HepG2 (cell line): Measurements from ENCODE around the gene KCNIP3. TPM values are rescaled to one million over a fixed set of nuclear protein-coding genes. Genes with fewer than 3 reads are reported as not detected.

Source experiments
- ATAC-seq: fragments of 200-7000 bp; cut with Tn5 transposase; 3 replicates; pipeline ENCODE4 v1.9.1; 2020; ENCODE audit warnings: mild to moderate bottlenecking, moderate library complexity
- BruUV-seq: library from RNA; stranded (reverse); fragments of 400-500 nt; replicated peaks from 2 replicates; lab custom pipeline; 2021; lab: Mats Ljungman, UMichigan
- CTCF ChIA-PET: fragments of 300-600 bp; formaldehyde crosslinking; extraction: SDS; loops from one replicate; lab custom pipeline; 2021; ENCODE audit warnings: low total read pairs, inconsistent platforms, low intra/inter-chr PET ratio; lab: Yijun Ruan, JAX
- POLR2A ChIA-PET: fragments of 350-600 bp; sonication (Branson Sonifier 250); formaldehyde crosslinking; loops from one replicate; lab custom pipeline; 2020; ENCODE audit warnings: antibody characterized with exemption, inconsistent platforms; lab: Yijun Ruan, JAX
- DNase-seq: peaks from one replicate; pipeline ENCODE4 v3.0.0-alpha.2; 2015; ENCODE audit warnings: low spot score
- FAIRE-seq: peaks from 3 replicates; lab custom pipeline; 2011; peaks lifted over from hg19 to GRCh38; lab: Jason Lieb, UNC
- H2AFZ ChIP-seq: one replicate; pipeline ENCODE4 v1.6.1; 2011; ENCODE audit warnings: low read length, inconsistent platforms
- H3K27ac ChIP-seq: fragments of 300-600 bp; 3 replicates; pipeline ENCODE4 v1.8.0; 2011; ENCODE audit warnings: mixed run types, mild to moderate bottlenecking, mixed read lengths, low read length, inconsistent platforms; ENCODE audit not compliant: insufficient read depth; ENCODE audit errors: extremely low read length
- H3K27me3 ChIP-seq, 2 experiments: fragments of 200-600 bp in 1 of 2; 2 replicates in 1 of 2; 3 replicates in 1 of 2; pipeline versions ENCODE4 v1.6.0 to v1.8.0; 2011; ENCODE audit warnings: low read length in 2 of 2, mild to moderate bottlenecking in 2 of 2, moderate library complexity in 2 of 2, inconsistent platforms in 1 of 2; ENCODE audit not compliant: insufficient read depth in 2 of 2, control insufficient read depth in 1 of 2
- H3K36me3 ChIP-seq, 2 experiments: fragments of 200-600 bp in 1 of 2; replicated peaks in 1 of 2; 2 replicates in 1 of 2; 3 replicates in 1 of 2; pipeline versions ENCODE4 v1.5.1 to v1.8.0; 2011; ENCODE audit warnings: low read length in 2 of 2, inconsistent platforms in 1 of 2; ENCODE audit not compliant: insufficient read depth in 2 of 2, control insufficient read depth in 1 of 2
- H3K4me1 ChIP-seq: 2 replicates; pipeline ENCODE4 v1.5.1; 2012; ENCODE audit warnings: low read length, inconsistent platforms; ENCODE audit not compliant: insufficient read depth
- H3K4me2 ChIP-seq: 2 replicates; pipeline ENCODE4 v1.6.0; 2011; ENCODE audit warnings: low read depth, low read length, inconsistent platforms
- H3K4me3 ChIP-seq, 3 experiments: fragments of 200-600 bp in 1 of 3; sonication (generic), shearing (Covaris generic) in 1 of 3; replicated peaks in 1 of 3; 2 replicates each; pipeline ENCODE4 v1.5.1; 2011 to 2016; ENCODE audit warnings: low read length in 3 of 3, inconsistent platforms in 2 of 3, low read depth in 2 of 3, mild to moderate bottlenecking in 2 of 3, control low read depth in 1 of 3, mixed read lengths in 1 of 3; ENCODE audit not compliant: insufficient read depth in 1 of 3
- H3K79me2 ChIP-seq: one replicate; pipeline ENCODE4 v1.6.1; 2011; ENCODE audit warnings: low read length, inconsistent platforms; ENCODE audit not compliant: insufficient read depth
- H3K9ac ChIP-seq: 2 replicates; pipeline ENCODE4 v1.6.0; 2011; ENCODE audit warnings: mild to moderate bottlenecking, low read depth, low read length, inconsistent platforms; ENCODE audit not compliant: insufficient read depth
- H3K9me3 ChIP-seq: 2 replicates; pipeline ENCODE4 v1.5.1; 2012; ENCODE audit warnings: mild to moderate bottlenecking, low read length
- H4K20me1 ChIP-seq: 2 replicates; pipeline ENCODE4 v1.6.0; 2011; ENCODE audit warnings: inconsistent platforms, mild to moderate bottlenecking, low read length, moderate library complexity; ENCODE audit not compliant: insufficient read depth
- FOSL2 ChIP-seq: sonication (generic); formaldehyde crosslinking; IDR thresholded peaks from 2 replicates; pipeline ENCODE4 v1.4.0; 2020; ENCODE audit warnings: missing genetic modification reagents
- GLMP ChIP-seq: sonication (generic); formaldehyde crosslinking; IDR thresholded peaks from 2 replicates; pipeline ENCODE4 v1.9.0; 2021; ENCODE audit warnings: missing genetic modification reagents, mild to moderate bottlenecking, borderline replicate concordance
- IKZF5 ChIP-seq: IDR thresholded peaks from 2 replicates; pipeline ENCODE4 v1.6.1; 2018; ENCODE audit warnings: missing genetic modification reagents, mild to moderate bottlenecking, missing compliant biosample characterization
- JUNB ChIP-seq: sonication (generic); formaldehyde crosslinking; IDR thresholded peaks from 2 replicates; pipeline ENCODE4 v1.8.0; 2022; ENCODE audit warnings: missing genetic modification reagents, mild to moderate bottlenecking, borderline replicate concordance
- PBX3 ChIP-seq: sonication (generic); formaldehyde crosslinking; IDR thresholded peaks from 2 replicates; pipeline ENCODE4 v1.8.1; 2023; ENCODE audit warnings: missing genetic modification reagents, inconsistent platforms, borderline replicate concordance
- SIX4 ChIP-seq: sonication (generic); formaldehyde crosslinking; IDR thresholded peaks from 2 replicates; pipeline ENCODE4 v1.4.0; 2020; ENCODE audit warnings: missing genetic modification reagents
- SP1 ChIP-seq, 2 experiments: fragments of 450-650 bp in 1 of 2; sonication (generic) in 1 of 2; formaldehyde crosslinking in 1 of 2; IDR thresholded peaks; 2 replicates each; pipeline versions ENCODE4 v1.4.0 to v1.6.1; 2016 to 2020; ENCODE audit warnings: missing genetic modification reagents in 1 of 2
- ZBTB3 ChIP-seq: sonication (generic); formaldehyde crosslinking; IDR thresholded peaks from 2 replicates; pipeline ENCODE4 v1.4.0; 2020; ENCODE audit warnings: low read depth, mild to moderate bottlenecking, moderate library complexity, missing genetic modification reagents, borderline replicate concordance
- ZNF20 ChIP-seq: sonication (generic); formaldehyde crosslinking; IDR thresholded peaks from 2 replicates; pipeline ENCODE4 v1.4.0; 2020; ENCODE audit warnings: mild to moderate bottlenecking, moderate library complexity, missing genetic modification reagents
- ZNF329 ChIP-seq: sonication (generic); formaldehyde crosslinking; IDR thresholded peaks from 2 replicates; pipeline ENCODE4 v1.9.0; 2021; ENCODE audit warnings: low read depth, mild to moderate bottlenecking, missing genetic modification reagents
- WGBS: methylation state at CpG from one replicate; pipeline ENCODE4 v1.1.6; 2017; ENCODE audit warnings: low lambda C conversion rate; 5-methylcytosine and 5-hydroxymethylcytosine counted together
- in situ Hi-C: cut with HindIII; loops from 2 replicates; pipeline ENCODE4 v1.10.0; 2017; ENCODE audit warnings: low pct_unique_long_range_greater_than_20kb; ENCODE audit not compliant: extremely low pct_ligation_motif_present
- intact Hi-C: fragments of 100-400 bp; cut with micrococcal nuclease; formaldehyde crosslinking; loops from one replicate; pipeline ENCODE4 v1.10.0; 2022; ENCODE audit not compliant: unreplicated experiment
- polyA plus RNA-seq, 8 experiments: library from polyadenylated mRNA; depleted of rRNA in 3 of 8; stranded (reverse) in 7 of 8; unstranded in 1 of 8; fragments of >200 nt; fragmentation: Illumina TruSeq in 4 of 8; extraction: Trizol in 4 of 8; gene quantifications; 2 replicates each; pipeline versions ENCODE4 v1.2.1 to v1.2.3, GENCODE V29; 2011 to 2016; ENCODE audit warnings: low read depth in 4 of 8, missing spikeins in 1 of 8, mixed read lengths in 1 of 8; ENCODE audit not compliant: insufficient read depth in 1 of 8
- total RNA-seq, 5 experiments: library from RNA; depleted of rRNA; stranded (reverse); fragments of >200 nt; fragmentation: Illumina TruSeq; extraction: Trizol; gene quantifications; 2 replicates each; pipeline ENCODE4 v1.2.3, GENCODE V29; 2016; ENCODE audit warnings: low read depth in 1 of 5
- TF ChIP-seq, protein P1 (sequence below): sonication (generic); formaldehyde crosslinking; IDR thresholded peaks from 2 replicates; pipeline ENCODE4 v1.5.0; 2020; ENCODE audit warnings: mild to moderate bottlenecking, missing genetic modification reagents, borderline replicate concordance

KCNIP3 gene
- total and polyA plus RNA-seq, 2 of the 13 experiments (the other 11 are each of a cell fraction or from before 2014, with no cell fraction given): not detected

- intact Hi-C loops: no loop called here
- no peak for TF ChIP-seq IKZF5 (CRISPR knock-in tag)
- TF ChIP-seq PBX3 (CRISPR knock-in tag): no peak
- no peak for TF ChIP-seq GLMP
- no peak for TF ChIP-seq JUNB (CRISPR knock-in tag)
- no peak for TF ChIP-seq FOSL2 (CRISPR knock-in tag)
- TF ChIP-seq ZNF20 (CRISPR knock-in tag): no peak
- TF ChIP-seq SP1 (IDR thresholded peaks at IDR 0.05): no peak
- TF ChIP-seq SP1 (CRISPR knock-in tag; IDR thresholded peaks at IDR 0.05): no peak
- no peak for TF ChIP-seq ZNF329 (CRISPR knock-in tag)
- TF ChIP-seq, protein P1, sequence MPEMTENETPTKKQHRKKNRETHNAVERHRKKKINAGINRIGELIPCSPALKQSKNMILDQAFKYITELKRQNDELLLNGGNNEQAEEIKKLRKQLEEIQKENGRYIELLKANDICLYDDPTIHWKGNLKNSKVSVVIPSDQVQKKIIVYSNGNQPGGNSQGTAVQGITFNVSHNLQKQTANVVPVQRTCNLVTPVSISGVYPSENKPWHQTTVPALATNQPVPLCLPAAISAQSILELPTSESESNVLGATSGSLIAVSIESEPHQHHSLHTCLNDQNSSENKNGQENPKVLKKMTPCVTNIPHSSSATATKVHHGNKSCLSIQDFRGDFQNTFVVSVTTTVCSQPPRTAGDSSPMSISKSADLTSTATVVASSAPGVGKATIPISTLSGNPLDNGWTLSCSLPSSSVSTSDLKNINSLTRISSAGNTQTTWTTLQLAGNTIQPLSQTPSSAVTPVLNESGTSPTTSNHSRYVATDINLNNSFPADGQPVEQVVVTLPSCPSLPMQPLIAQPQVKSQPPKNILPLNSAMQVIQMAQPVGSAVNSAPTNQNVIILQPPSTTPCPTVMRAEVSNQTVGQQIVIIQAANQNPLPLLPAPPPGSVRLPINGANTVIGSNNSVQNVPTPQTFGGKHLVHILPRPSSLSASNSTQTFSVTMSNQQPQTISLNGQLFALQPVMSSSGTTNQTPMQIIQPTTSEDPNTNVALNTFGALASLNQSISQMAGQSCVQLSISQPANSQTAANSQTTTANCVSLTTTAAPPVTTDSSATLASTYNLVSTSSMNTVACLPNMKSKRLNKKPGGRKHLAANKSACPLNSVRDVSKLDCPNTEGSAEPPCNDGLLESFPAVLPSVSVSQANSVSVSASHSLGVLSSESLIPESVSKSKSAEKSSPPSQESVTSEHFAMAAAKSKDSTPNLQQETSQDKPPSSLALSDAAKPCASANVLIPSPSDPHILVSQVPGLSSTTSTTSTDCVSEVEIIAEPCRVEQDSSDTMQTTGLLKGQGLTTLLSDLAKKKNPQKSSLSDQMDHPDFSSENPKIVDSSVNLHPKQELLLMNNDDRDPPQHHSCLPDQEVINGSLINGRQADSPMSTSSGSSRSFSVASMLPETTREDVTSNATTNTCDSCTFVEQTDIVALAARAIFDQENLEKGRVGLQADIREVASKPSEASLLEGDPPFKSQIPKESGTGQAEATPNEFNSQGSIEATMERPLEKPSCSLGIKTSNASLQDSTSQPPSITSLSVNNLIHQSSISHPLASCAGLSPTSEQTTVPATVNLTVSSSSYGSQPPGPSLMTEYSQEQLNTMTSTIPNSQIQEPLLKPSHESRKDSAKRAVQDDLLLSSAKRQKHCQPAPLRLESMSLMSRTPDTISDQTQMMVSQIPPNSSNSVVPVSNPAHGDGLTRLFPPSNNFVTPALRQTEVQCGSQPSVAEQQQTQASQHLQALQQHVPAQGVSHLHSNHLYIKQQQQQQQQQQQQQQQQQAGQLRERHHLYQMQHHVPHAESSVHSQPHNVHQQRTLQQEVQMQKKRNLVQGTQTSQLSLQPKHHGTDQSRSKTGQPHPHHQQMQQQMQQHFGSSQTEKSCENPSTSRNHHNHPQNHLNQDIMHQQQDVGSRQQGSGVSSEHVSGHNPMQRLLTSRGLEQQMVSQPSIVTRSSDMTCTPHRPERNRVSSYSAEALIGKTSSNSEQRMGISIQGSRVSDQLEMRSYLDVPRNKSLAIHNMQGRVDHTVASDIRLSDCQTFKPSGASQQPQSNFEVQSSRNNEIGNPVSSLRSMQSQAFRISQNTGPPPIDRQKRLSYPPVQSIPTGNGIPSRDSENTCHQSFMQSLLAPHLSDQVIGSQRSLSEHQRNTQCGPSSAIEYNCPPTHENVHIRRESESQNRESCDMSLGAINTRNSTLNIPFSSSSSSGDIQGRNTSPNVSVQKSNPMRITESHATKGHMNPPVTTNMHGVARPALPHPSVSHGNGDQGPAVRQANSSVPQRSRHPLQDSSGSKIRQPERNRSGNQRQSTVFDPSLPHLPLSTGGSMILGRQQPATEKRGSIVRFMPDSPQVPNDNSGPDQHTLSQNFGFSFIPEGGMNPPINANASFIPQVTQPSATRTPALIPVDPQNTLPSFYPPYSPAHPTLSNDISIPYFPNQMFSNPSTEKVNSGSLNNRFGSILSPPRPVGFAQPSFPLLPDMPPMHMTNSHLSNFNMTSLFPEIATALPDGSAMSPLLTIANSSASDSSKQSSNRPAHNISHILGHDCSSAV: no peak
- TF ChIP-seq ZBTB3 (CRISPR knock-in tag): no peak
- TF ChIP-seq SIX4: no peak
These were observed 91.0 kb downstream of the KCNIP3 start for GRCh38 chr2:95388091-95388692.

More at GRCh38 chr2:95388091-95388692, 91.0 kb downstream of the KCNIP3 start:
- no peaks in the 10 kb centered on the region for H3K36me3 ChIP-seq
- no peak overlapping the region for H3K4me2 ChIP-seq
- POLR2A ChIA-PET: interaction anchor here (7.7 kb wide), 1 partner anchor 14 kb away, joined by 110 read pairs; the partner anchor contains the start of gene FAHD2A
- FAIRE-seq: no peak
- H3K9me3 ChIP-seq: no peaks in the 10 kb centered on the region
- no TSS peak for BruUV-seq
- no peak overlapping the region for H3K4me3 ChIP-seq
- WGBS: 67% methylated on average over 14 of the region's 14 CpGs
- no peak overlapping the region for H3K27ac ChIP-seq
- DNase-seq: no peak
- no peaks in the 10 kb centered on the region for H3K79me2 ChIP-seq
- in situ Hi-C loops: no loop called here
- CTCF ChIA-PET: interaction anchor here (0.8 kb wide), 1 partner anchor 341 kb away, joined by 3 read pairs; no protein-coding TSS in a partner anchor
- H4K20me1 ChIP-seq: no peaks in the 10 kb centered on the region
- ATAC-seq: no peak
- no peak overlapping the region for H3K9ac ChIP-seq
- H2AFZ ChIP-seq: no peak overlapping the region
- no peaks in the 10 kb centered on the region for H3K27me3 ChIP-seq
- H3K4me1 ChIP-seq: peaks cover 72% of the 10 kb centered on the region
